ENCODE data around the gene ANTXRL. TPM values are rescaled to one million over a fixed set of nuclear protein-coding genes. Genes with fewer than 3 reads are reported as not detected.
"Not testable (repeated sequence)": the region's sequence is repeated elsewhere in the genome, so short reads cannot be mapped to it uniquely, and the experiment has no call there.

Gene ANTXRL
- polyA plus RNA-seq, 4 donors: not detected

- DNase-seq (ENCODE audit: low read depth in 4 of 4, low spot score in 3 of 4): no peak
Measured at GRCh38 chr10:46323176-46323575, 36.4 kb downstream of the ANTXRL start.

- DNase-seq (ENCODE audit: low read depth in 4 of 4, low spot score in 3 of 4): no peak
Measured at GRCh38 chr10:46325021-46325420, 38.2 kb downstream of the ANTXRL start.

- no peak for DNase-seq (ENCODE audit: low read depth in 4 of 4, low spot score in 3 of 4)
Measured at GRCh38 chr10:46326066-46326465, 39.3 kb downstream of the ANTXRL start.

GRCh38 chr10:46326971-46327370 is 40.2 kb downstream of the ANTXRL start:
- no peak for DNase-seq (ENCODE audit: low read depth in 4 of 4, low spot score in 3 of 4)

GRCh38 chr10:46327685-46328084 is 40.9 kb downstream of the ANTXRL start:
- no peak for DNase-seq (ENCODE audit: low read depth in 4 of 4, low spot score in 3 of 4)

- no peak for DNase-seq (ENCODE audit: low read depth in 4 of 4, low spot score in 3 of 4)
Measured at GRCh38 chr10:46328853-46329689, 42.3 kb downstream of the ANTXRL start.

GRCh38 chr10:46329690-46330016 is 42.9 kb downstream of the ANTXRL start:
- no peak for DNase-seq (ENCODE audit: low read depth in 4 of 4, low spot score in 3 of 4)

- no peak for DNase-seq (ENCODE audit: low read depth in 4 of 4, low spot score in 3 of 4)
Measured at GRCh38 chr10:46330894-46331293, 44.1 kb downstream of the ANTXRL start.

- DNase-seq (ENCODE audit: low read depth in 4 of 4, low spot score in 3 of 4): not testable (repeated sequence)
Measured at GRCh38 chr10:46365484-46365883, 78.7 kb downstream of the ANTXRL start.

- not testable (repeated sequence) for DNase-seq (ENCODE audit: low read depth in 4 of 4, low spot score in 3 of 4)
Measured at GRCh38 chr10:46367209-46367608, 80.4 kb downstream of the ANTXRL start.

GRCh38 chr10:46367666-46368240 is 81.0 kb downstream of the ANTXRL start:
- not testable (repeated sequence) for DNase-seq (ENCODE audit: low read depth in 4 of 4, low spot score in 3 of 4)

GRCh38 chr10:46368956-46369355 is 82.2 kb downstream of the ANTXRL start:
- DNase-seq (ENCODE audit: low read depth in 4 of 4, low spot score in 3 of 4): not testable (repeated sequence)

- not testable (repeated sequence) for DNase-seq (ENCODE audit: low read depth in 4 of 4, low spot score in 3 of 4)
Measured at GRCh38 chr10:46374410-46374809, 87.6 kb downstream of the ANTXRL start.

- not testable (repeated sequence) for DNase-seq (ENCODE audit: low read depth in 4 of 4, low spot score in 3 of 4)
Measured at GRCh38 chr10:46375406-46375805, 88.6 kb downstream of the ANTXRL start, which contains the start of gene ANXA8L1. TSS of gene ANXA8L1 (plus strand) at chr10:46375776. CDS start at chr10:46375852, 76 bp downstream.

- not testable (repeated sequence) for DNase-seq (ENCODE audit: low read depth in 4 of 4, low spot score in 3 of 4)
Measured at GRCh38 chr10:46377022-46377421, 90.2 kb downstream of the ANTXRL start.

- DNase-seq (ENCODE audit: low read depth in 4 of 4, low spot score in 3 of 4): not testable (repeated sequence)
Measured at GRCh38 chr10:46377651-46378050, 90.9 kb downstream of the ANTXRL start.

GRCh38 chr10:46378108-46378507 is 91.3 kb downstream of the ANTXRL start:
- not testable (repeated sequence) for DNase-seq (ENCODE audit: low read depth in 4 of 4, low spot score in 3 of 4)

- not testable (repeated sequence) for DNase-seq (ENCODE audit: low read depth in 4 of 4, low spot score in 3 of 4)
Measured at GRCh38 chr10:46379233-46379848, 92.5 kb downstream of the ANTXRL start.

Measured in left renal pelvis (tissue), 4 donors.